HG03457 (cell line): ENCODE data around the gene NOL4L.
"Not testable (repeated sequence)": the region's sequence is repeated elsewhere in the genome, so short reads cannot be mapped to it uniquely, and the experiment has no call there.

Experiments used
- ATAC-seq: cut with Tn5 transposase; IDR thresholded peaks from one replicate; pipeline ENCODE4 v1.9.1; 2021; ENCODE audit warnings: moderate number of reproducible peaks; ENCODE audit not compliant: unreplicated experiment

The NOL4L gene

GRCh38 chr20:32474717-32474966, 110.5 kb downstream of the NOL4L start:
- no peak for ATAC-seq

- no peak for ATAC-seq
These were observed 111.0 kb downstream of the NOL4L start for GRCh38 chr20:32474009-32474716.

DNA sequence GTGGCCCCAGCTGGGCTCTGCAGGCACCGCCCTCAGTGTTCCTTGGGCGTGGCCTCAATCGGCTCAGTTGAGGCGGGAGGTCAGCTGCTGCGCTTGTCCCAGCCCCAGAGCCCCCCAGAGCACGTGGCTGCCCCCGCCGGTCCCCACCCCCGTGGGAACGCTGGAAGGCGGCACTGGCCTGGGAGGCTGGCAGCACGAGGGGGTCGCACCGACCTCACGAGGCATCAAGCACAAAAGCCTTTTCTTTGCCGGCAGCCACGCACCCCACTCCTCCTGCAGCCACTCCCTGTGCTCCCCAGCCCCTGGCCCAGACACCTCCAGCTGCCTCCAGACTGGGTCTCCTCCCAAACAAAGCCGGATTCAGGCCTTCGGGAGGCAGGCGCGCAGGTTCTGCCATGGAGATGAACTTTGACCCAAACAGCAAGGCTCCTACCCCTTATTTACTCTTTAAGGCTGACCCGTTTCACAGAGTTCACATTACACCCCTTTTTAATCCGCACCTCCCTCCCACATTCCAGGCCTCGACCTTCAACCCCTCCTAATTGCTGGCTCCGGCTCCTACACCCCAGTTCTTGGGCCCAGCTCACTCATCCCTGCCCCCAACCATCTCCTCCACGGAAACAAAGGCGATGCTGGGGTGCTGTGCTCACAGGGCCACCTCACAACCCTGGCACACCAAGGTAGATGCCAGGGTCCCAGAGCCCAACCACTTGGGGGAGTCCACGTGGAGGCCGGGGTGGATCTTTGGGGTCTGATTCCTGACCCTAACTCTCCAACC, 111.7 kb downstream of the NOL4L start:
- no peak for ATAC-seq

DNA sequence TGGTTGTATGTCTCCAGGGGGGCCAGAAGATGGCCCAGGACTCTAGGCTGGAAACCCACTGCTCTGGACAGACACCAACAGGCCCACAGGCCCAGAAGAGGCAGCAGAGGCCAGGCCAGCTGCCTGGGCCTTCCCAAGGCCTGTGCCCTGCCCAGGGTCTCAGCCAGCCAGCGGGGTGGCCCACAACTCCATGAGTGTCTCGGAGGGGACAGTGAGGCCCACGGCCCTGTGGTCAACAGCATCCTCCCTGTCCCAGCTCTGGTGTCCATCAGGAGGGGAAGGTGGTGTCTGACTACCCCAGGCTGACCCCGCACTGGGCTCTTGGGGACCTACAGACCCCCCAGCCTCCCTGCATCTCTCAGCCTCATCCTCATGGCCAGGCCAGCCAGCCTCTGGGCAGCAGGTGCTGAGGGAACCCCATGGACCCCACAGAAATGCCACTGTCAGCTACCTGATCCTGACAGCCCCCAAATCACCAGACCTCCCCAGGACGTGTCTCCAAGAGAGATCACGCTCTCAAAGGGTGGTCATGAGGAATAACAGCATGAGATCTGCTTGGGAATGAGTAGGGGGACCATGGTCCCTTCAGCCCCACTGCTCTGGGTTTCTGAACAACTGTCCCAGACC, 112.4 kb downstream of the NOL4L start:
- ATAC-seq, result no peak

GRCh38 chr20:32470940-32471339, 114.2 kb downstream of the NOL4L start:
- ATAC-seq, result no peak

DNA sequence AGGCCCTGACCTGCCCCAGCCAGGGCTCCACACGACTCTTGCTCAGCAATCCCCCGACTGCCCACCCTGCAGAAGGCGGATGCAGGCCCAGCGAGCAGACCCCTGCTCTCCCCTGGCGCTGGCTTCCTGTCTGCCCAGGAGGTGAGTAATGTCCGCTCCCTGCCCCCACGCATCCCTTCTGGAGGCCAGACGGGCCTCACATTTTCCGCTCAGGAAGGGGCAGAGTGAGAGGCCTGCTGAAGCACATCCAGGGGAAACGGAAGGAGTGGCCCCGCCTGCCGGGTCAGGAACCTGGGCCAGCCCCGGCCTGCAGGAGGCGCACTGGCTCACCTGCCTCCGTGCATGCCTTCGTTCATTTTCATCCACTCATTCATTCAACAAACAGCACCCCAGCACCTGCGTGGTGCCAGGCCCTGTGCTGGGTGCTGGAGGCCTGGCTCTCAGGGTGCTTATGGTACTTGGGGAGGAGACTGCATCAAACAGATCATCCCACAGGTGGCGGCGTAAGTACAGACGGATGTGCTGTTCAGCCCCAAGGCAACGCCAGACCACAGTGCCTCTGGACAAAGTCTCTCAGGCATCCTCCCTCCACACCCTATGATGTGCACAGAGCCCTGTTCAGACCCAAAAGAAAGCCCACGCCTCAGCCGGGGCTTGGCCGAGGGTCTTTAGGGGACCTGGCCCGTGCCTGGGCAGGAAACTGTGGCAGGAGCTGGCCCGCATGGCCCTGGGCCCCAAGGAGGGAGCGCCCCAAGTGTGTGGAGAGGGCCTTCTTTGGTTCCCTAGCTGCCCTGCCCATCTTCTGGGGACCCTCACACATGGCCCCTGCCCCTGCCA, 114.9 kb downstream of the NOL4L start:
- ATAC-seq, result no peak

- no peak for ATAC-seq
These were observed 116.3 kb downstream of the NOL4L start for GRCh38 chr20:32468860-32469259.

GRCh38 chr20:32468313-32468640, 116.9 kb downstream of the NOL4L start:
- ATAC-seq, result no peak

- ATAC-seq, result no peak
These were observed 117.4 kb downstream of the NOL4L start for GRCh38 chr20:32467506-32468312.

- no peak for ATAC-seq
These were observed 118.2 kb downstream of the NOL4L start for GRCh38 chr20:32466739-32467505.

- ATAC-seq, result not testable (repeated sequence)
These were observed 119.0 kb downstream of the NOL4L start for GRCh38 chr20:32465901-32466675.

- ATAC-seq, result no peak
These were observed 119.8 kb downstream of the NOL4L start for GRCh38 chr20:32465092-32465900.

- no peak for ATAC-seq
These were observed 120.6 kb downstream of the NOL4L start for GRCh38 chr20:32464401-32465091.

DNA sequence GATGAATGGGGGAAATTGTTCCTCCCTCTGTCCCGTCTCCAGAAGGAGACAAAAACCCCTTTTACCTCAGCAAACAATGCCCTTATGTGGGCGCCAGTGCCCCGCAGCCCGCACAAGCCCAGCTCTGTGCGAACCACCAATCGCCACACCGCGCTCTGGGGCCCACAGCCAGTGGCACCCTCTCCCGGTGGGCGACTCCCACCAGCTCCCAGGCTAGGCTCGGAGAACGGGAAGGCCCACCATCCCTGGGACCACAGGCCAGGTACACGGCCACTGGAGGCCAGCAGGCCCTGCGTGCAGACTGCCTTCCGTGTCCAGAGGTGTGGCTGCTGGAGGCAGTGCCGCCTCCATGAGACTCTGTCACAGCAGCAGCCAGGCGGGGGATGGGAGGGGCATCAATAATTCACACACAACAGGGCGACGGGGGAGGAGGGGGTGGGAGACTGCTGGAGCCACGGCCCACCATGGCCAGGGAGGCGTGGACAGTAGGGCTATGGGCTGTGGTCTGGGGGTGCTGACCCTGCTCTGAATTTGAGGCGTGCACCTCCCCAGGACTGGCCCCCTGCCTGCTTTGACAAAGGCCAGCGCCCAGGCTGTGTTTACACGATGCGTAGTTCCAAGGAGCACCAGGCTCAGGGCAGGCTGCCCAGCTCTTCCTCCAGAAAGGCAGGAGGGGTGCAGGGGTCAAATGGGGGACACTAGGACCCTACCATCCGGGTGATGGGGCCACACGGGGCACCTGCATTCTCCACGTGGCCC, 121.3 kb downstream of the NOL4L start:
- no peak for ATAC-seq

- no peak for ATAC-seq
These were observed 122.1 kb downstream of the NOL4L start for GRCh38 chr20:32462900-32463641.

DNA sequence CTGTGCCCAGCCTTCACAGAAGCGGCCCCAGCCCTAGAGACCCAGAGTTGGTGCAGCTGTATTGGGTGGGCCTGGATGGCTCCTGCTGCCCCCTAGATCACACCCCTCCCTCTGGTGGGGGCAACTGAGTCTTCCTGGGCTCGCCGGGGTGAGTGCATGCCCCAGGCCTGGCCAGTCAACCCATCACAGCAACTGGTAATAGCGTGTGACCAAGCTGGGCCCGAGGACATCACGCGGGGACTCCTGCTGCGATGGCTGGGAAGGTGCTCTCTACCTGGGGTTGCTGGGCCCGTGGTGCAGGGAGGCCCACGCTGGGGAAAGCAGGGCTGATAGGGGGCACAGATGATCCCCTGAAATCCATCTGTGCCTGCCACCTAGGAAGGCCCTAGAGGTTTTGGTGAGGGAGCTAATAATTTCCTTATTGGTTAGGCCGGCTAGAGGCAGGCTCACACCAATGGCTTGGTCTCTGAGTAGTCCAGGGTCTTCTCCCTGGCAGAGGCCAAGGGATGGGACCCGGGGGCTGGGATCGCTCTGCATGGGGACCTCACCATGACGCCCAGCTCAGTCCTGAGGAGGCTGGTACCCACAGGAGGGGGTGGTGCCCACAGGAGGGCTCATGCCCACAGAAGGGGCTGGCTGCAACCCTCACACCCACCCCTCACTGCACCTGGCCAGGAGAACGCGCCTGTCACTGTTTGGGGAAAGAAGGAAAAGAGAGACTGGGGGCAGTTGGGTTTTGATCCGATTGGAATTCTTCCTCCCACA, 123.1 kb downstream of the NOL4L start:
- ATAC-seq, result no peak
